OCI-LY3 (cell line): ENCODE results near the gene KCND2.

Experiments used
- H2AFZ ChIP-seq: fragments of 200-600, 300-600 bp; shearing (Covaris generic); 2 replicates; pipeline ENCODE4 v1.6.0; 2014; ENCODE audit warnings: antibody characterized with exemption, low read depth, low read length
- H3K27ac ChIP-seq: fragments of 200-600, 300-600 bp; sonication (generic); 2 replicates; pipeline ENCODE4 v1.5.1; 2014; ENCODE audit warnings: mild to moderate bottlenecking, low read length, moderate library complexity, mixed read lengths
- H3K27me3 ChIP-seq: fragments of 200-600, 300-600 bp; sonication (generic); 2 replicates; pipeline ENCODE4 v1.6.1; 2014; ENCODE audit warnings: low read depth, low read length, mixed read lengths
- H3K36me3 ChIP-seq: fragments of 200-600, 300-600 bp; sonication (generic); replicated peaks from 2 replicates; pipeline ENCODE3; 2014; ENCODE audit warnings: low read depth, low read length, mixed read lengths
- H3K4me1 ChIP-seq: fragments of 300-600, 200-600 bp; sonication (generic); 2 replicates; pipeline ENCODE4 v1.6.1; 2014; ENCODE audit warnings: low read length, mixed read lengths
- H3K4me2 ChIP-seq: fragments of 200-600, 300-600 bp; sonication (generic); 2 replicates; pipeline ENCODE4 v1.6.1; 2014; ENCODE audit warnings: low read length, mixed read lengths
- H3K4me3 ChIP-seq: fragments of 300-600, 200-600 bp; sonication (generic); 2 replicates; pipeline ENCODE4 v1.5.1; 2014; ENCODE audit warnings: antibody characterized with exemption, mild to moderate bottlenecking, low read length, moderate library complexity
- H3K79me2 ChIP-seq: fragments of 300-600, 200-600 bp; shearing (Covaris generic); 2 replicates; pipeline ENCODE4 v1.6.1; 2014; ENCODE audit warnings: mild to moderate bottlenecking, low read length, mixed read lengths
- H3K9ac ChIP-seq: fragments of 300-600, 200-600 bp; shearing (Covaris generic); 2 replicates; pipeline ENCODE4 v1.6.0; 2014; ENCODE audit warnings: mild to moderate bottlenecking, low read length, moderate library complexity
- H3K9me3 ChIP-seq: fragments of 200-600, 300-600 bp; shearing (Covaris generic); 2 replicates; pipeline ENCODE4 v1.6.1; 2014; ENCODE audit warnings: low read length, mixed read lengths; ENCODE audit not compliant: insufficient read depth
- H4K20me1 ChIP-seq: fragments of 200-600, 300-600 bp; sonication (generic); 2 replicates; pipeline ENCODE4 v1.6.1; 2016; ENCODE audit warnings: low read length, mixed read lengths; ENCODE audit not compliant: insufficient read depth
- CTCF ChIP-seq: fragments of 200-600, 300-600 bp; sonication (generic); IDR thresholded peaks from 2 replicates; pipeline ENCODE4 v1.5.1; 2014; ENCODE audit warnings: antibody characterized with exemption, low read length, low read depth
- EZH2phosphoT487 ChIP-seq: fragments of 200-600 bp; shearing (Covaris generic); IDR thresholded peaks from 2 replicates; pipeline ENCODE4 v1.6.1; 2018; ENCODE audit warnings: antibody characterized with exemption, mixed run types, low read depth

Gene KCND2

GRCh38 chr7:120724448-120724847 lies 451.5 kb downstream of the KCND2 start:
- TF ChIP-seq EZH2phosphoT487 (no peak), CTCF (no peak)
- Histone ChIP-seq H3K9ac (no peak overlapping the region), H2AFZ (no peak overlapping the region), H3K4me1 (peaks cover 21% of the 10 kb centered on the region), H3K36me3 (no peaks in the 10 kb centered on the region), H3K27me3 (no peaks in the 10 kb centered on the region), H3K4me2 (no peak overlapping the region), H3K79me2 (no peaks in the 10 kb centered on the region), H3K27ac (no peak overlapping the region), H4K20me1 (no peaks in the 10 kb centered on the region), H3K9me3 (no peaks in the 10 kb centered on the region), H3K4me3 (no peak overlapping the region)

DNA sequence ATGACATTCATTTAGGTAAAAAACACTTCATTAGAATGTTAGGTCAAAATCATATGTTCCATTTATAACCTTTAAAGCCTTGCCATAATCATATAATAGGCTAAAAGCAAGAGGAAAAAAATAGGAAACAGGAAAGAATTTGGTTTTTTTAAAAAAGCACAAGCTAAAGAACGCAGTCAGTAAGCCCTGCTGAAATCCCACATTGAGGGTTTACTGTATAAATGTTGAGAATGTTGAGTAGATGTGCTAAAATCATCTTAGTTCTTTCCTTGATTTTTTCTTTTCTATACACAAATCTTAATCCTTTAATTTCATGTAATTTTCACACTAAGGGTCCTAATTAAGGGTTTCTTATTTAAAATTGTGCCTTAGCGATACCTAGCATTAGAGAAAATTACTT lies 452.0 kb downstream of the KCND2 start:
- Histone ChIP-seq H3K27me3 (no peaks in the 10 kb centered on the region), H3K9me3 (no peaks in the 10 kb centered on the region), H3K36me3 (no peaks in the 10 kb centered on the region), H4K20me1 (no peaks in the 10 kb centered on the region), H3K27ac (no peak overlapping the region), H3K4me3 (peak overlapping the region; percentile 60), H3K9ac (no peak overlapping the region), H2AFZ (peak overlapping the region; percentile 16; the same call in 1 of the 2 replicates), H3K4me2 (peak overlapping the region; percentile 65), H3K4me1 (peaks cover 21% of the 10 kb centered on the region), H3K79me2 (no peaks in the 10 kb centered on the region)
- TF ChIP-seq CTCF = no peak
- no peak for TF ChIP-seq EZH2phosphoT487

DNA sequence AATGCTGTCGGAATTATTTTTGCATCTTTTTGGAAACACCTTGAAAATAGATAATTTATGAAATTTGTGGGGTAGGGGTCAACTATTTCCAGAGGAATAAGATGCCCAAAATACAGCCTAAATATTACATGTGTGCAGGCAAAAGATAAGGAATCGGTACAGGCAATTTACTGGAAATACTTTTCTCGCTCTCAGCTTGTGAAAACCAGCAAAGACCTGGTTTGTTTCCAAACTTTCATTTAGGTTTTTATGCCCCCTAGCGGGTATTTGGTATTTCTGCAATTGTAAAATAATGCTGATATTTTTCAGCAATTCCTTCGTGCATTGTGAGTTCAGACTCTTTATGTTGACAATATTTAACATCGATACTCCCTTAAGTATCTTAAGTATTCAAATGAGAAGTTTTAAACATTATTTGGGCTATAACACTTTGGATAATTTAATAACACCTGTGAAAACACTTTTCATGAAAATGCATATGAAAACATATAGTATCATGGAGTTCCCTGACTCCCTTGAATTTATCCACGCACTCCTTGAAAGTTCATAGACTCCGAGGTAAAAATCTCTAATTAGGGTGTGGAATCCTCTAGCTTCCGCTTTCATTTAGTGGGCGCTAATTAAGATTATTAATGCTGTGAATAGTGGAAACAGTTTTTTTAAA lies 452.5 kb downstream of the KCND2 start:
- H3K36me3 ChIP-seq = no peaks in the 10 kb centered on the region
- H3K27me3 ChIP-seq = no peaks in the 10 kb centered on the region
- no peaks in the 10 kb centered on the region for H4K20me1 ChIP-seq
- H3K4me1 ChIP-seq = peaks cover 21% of the 10 kb centered on the region
- H2AFZ ChIP-seq = peak overlapping the region; percentile 16; the same call in 1 of the 2 replicates
- H3K4me2 ChIP-seq = peak overlapping the region; percentile 65
- no peak overlapping the region for H3K27ac ChIP-seq
- TF ChIP-seq CTCF (peak; percentile 70), EZH2phosphoT487 (no peak)
- H3K9ac ChIP-seq = no peak overlapping the region
- no peaks in the 10 kb centered on the region for H3K9me3 ChIP-seq
- H3K4me3 ChIP-seq = peak overlapping the region; percentile 60
- no peaks in the 10 kb centered on the region for H3K79me2 ChIP-seq

GRCh38 chr7:120729245-120729644 lies 456.3 kb downstream of the KCND2 start:
- Histone ChIP-seq H3K36me3 (no peaks in the 10 kb centered on the region), H3K27ac (no peak overlapping the region), H2AFZ (no peak overlapping the region), H3K4me2 (no peak overlapping the region), H3K79me2 (no peaks in the 10 kb centered on the region), H4K20me1 (no peaks in the 10 kb centered on the region), H3K9ac (no peak overlapping the region), H3K4me1 (peaks cover 9% of the 10 kb centered on the region; the same call in 1 of the 2 replicates), H3K27me3 (no peaks in the 10 kb centered on the region), H3K4me3 (no peak overlapping the region), H3K9me3 (no peaks in the 10 kb centered on the region)
- TF ChIP-seq CTCF = no peak
- no peak for TF ChIP-seq EZH2phosphoT487
